NCI-H187 (cell line): Measurements from ENCODE around the gene SIRPA.

Experiments used
- DNase-seq, 2 experiments: peaks; one replicate each; lab custom pipeline; 2025; lab: John Stamatoyannopoulos, UW

The SIRPA gene

GRCh38 chr20:1894951-1895673, at the start of gene SIRPA:
Gene SIRPA (plus strand): TSS chr20:1895407. CDS start chr20:1895448, 41 bp downstream.
- DNase-seq: no peak

DNA sequence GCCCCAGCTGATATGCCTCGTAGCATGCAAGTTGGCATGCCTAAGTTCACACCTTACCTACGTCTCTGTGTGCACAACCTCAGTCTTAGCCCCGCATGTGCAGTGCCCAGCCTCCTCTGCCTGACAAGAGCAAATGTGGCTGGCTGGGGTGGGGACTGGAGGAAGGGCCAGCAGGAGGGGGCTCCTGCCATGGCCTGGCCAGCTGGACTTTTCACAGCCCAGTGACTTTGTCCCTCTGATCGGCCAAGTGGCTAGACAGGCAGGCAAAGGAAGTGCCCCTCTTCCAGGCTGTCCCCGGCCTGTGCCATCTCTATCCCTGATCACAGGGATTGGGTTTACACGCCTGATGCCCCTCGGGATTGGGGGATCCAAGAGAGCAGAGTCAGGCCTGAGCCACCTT, 49.5 kb upstream of the SIRPA start:
- DNase-seq: no peak

GRCh38 chr20:1846341-1846740, 48.9 kb upstream of the SIRPA start:
- DNase-seq: no peak

DNA sequence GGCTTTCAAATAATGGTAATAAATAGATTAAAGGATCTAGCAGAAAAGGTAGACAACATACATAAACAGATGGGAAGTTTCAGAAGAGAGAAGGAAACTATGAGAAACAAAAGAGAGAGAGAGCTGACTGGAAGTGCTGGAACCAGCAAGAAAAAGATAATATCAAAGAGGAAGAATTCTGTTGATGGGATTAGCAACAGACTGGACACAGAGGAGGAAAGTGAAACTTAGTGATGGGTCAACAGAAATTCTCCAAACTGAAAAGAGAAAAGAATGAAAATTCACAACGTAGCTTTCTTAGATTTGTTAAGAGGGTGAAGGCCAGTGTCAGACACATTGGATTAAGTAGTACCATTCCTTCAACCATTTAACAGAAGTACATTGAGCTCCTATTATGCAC, 48.3 kb upstream of the SIRPA start:
- DNase-seq: no peak

GRCh38 chr20:1847780-1848179, 47.4 kb upstream of the SIRPA start:
- DNase-seq: no peak

GRCh38 chr20:1848373-1848772, 46.8 kb upstream of the SIRPA start:
- DNase-seq: no peak

DNA sequence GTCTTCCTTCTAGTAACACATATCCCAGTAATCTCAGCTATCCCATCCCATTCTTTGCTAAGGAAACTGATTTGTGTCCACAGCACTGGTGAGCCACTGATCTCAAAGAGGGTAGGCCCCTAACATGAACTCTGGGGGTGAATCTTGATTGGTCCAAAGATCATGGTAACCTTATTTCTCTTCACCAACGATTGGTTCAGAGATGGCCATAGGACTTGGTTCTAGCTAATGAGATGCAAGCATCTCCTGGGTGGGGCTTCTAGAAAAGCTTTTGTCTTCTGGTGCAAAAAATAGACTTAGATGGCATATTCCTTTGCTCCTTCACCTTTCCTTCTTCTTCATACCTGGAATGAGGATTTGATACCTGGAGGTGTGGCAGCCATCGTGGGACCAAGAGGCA, 43.8 kb upstream of the SIRPA start:
- DNase-seq: no peak

DNA sequence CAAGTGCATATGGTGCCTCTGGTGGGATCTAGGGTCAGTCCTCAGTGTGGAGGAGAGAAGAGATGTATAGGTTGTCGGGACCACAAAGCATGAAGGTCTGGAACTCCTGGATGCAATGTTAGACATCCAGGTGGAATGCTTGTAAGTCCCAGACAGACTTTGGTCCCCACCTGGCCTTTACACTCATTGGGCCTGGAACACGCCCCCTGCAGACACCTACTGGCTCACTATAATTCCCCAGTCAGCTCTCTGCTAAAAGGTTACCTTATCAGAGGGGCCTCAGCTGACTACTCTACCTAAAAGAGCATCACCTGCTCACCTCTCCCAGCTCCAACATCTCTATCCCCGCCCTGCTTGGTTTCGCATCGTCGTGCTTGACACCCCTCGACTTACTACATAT, 41.7 kb upstream of the SIRPA start:
- no peak for DNase-seq

DNA sequence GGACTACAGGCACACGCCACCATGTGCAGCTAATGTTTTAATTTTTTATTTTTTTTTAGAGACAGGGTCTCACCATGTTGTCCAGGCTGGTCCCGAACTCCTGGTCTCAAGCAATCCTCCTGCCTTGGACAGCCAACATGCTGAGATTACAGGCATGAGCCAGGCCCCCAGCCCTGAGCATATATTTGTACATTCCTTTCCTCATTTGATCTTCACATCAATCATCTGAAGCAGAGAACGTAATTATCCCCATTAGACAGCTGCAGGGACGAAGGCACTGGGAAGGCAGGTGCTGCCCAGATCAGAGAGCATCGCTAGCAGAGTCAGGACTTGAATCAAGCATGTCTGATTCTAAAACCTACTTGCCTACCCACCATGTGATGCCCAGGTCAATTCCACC, 41.0 kb upstream of the SIRPA start:
- no peak for DNase-seq

DNA sequence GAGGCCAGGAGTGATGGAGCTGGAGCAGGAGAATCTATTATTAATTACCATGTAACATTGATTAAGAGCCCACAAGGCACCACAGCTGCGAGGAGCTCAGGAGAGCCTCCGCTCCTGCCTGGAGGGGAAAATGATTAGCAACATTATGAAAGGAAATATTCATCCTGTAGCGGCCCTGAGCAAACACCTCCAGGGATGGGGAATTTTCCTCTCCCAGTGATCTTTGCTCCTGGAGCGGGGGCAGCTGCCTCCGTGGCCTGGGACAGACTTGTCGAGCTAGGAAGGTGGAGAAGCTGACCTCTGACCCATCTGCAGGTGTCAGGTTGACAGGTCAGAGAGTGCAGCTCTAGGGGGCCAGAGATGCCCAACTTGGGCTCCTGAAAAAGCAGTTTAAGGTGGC, 40.1 kb upstream of the SIRPA start:
- no peak for DNase-seq

GRCh38 chr20:1855690-1856089, 39.5 kb upstream of the SIRPA start:
- no peak for DNase-seq

DNA sequence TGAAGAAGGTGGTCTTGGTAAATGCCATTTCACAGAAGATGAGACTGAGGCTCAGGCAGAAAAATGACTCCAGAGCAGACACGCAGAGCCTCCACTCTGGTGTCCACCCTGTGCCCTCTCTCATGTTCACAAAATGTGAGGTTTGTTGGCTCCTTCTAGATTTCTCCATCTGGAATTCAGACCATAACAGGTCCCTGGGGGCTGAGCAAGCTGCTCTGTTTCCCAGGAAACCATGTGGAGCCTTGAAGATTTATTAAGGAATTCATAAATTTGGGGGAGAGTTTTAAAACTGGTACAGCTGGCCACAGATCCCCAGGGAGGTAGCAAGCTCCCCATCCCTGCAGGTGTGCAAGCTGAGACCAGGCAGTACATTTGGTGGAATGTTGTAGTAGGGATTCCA, 38.8 kb upstream of the SIRPA start:
- DNase-seq: no peak

DNA sequence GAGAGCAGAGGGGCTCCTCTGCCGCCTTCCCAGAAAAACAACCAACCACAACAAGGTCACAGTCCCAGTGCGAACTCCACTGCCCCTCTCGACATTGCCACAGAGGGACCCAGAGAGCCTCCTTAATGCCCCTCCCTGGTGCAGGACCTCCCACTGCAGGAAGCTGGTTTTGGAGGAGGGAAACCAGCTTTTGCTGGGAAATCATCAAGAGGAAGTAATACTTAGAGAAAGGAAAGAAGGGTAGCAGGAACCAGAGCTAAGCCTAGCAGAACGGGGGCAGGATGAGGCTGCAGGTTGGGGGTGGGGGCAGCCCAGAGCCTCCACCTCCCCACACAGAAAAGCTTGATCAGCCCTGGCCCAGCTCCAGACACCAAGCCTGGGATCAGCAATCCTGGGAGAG, 37.7 kb upstream of the SIRPA start:
- DNase-seq: no peak

DNA sequence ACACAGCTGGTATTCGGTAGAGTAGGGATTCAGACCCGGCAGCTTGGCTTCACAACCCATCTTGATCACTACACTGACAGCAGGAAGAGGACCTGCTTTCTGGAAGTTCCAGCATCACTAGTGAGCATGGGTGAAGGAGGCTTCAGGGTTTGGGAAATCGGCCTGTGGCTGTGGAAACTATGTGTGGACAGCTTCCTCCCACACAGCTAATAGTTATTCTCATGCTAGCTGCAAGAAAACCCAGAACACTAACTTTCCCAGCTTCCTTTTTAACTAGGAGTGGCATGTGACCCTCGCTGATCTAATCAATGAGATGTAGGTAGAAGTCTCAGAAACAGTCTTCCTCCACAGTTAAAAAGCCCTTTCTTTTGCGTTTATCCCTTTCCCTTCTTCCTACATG, 36.3 kb upstream of the SIRPA start:
- no peak for DNase-seq

DNA sequence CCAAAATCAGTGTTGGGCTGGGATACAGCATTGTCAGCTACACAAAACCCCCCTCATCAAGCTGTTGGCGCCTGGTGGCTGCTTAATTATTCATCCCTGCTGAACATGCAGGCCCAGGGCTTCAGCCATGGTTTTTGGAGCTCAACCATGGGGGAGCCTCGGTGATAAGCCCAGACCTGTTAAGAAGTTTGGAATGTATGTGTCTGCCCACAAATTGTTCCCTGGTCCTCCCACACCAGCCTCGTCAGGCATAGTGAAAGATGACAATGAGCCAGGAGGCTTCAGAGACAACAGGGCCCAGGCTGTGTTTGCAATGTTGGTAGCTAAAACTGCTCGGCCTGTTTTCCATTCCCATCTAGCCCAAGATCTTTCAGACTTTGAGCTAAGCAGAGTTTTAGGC, 34.8 kb upstream of the SIRPA start:
- DNase-seq: no peak

DNA sequence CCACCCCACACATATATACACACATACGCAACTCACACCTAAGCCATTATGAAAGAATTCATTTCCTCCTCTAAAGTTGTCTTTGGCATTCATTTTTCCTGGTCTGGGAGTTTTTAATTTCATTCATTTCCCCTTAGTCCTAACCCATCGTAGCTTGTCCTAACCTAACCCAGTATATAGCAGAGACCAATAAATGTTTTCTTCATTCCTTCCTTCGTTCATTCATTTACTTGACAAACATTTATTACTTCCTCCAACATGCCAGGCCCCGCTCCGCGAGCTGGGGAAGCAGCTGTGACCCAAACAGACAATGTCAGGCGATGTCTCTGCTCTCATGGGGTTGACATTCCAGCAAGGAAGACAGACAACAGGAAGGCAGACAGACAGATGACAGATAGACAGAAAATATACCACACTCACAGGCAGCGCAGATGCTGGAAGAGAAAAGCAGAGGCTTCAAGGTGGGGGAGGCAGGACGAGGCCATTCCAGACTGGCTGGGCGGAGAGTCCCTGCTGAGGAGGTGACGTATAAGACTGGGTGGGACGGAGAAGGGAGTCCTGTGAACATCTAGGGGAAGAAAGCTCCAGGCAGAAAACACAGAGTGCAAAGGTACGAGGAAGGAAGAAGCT, 33.7 kb upstream of the SIRPA start:
- no peak for DNase-seq

GRCh38 chr20:1861996-1862662, 33.1 kb upstream of the SIRPA start:
- DNase-seq: no peak

DNA sequence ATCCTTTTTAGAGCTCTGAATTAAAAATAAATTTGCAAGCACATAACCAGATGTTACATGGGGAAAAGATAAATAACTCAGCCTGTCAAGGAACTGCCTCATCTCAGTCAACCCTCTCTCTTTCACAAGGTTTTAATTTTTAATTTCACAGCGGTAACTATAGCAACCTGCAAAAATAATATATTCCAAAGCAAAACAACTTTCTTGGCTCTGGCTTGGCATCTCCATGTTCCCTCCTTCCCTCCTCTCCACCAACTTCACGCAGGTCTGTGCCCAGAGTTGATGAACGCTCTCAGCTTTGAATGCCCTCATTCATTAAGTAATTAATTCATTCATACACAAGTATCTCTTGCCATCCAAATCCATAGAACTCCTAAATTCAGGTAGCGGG, 32.5 kb upstream of the SIRPA start:
- DNase-seq: no peak

- DNase-seq: no peak
Measured at GRCh38 chr20:1863296-1863695, 31.9 kb upstream of the SIRPA start.

DNA sequence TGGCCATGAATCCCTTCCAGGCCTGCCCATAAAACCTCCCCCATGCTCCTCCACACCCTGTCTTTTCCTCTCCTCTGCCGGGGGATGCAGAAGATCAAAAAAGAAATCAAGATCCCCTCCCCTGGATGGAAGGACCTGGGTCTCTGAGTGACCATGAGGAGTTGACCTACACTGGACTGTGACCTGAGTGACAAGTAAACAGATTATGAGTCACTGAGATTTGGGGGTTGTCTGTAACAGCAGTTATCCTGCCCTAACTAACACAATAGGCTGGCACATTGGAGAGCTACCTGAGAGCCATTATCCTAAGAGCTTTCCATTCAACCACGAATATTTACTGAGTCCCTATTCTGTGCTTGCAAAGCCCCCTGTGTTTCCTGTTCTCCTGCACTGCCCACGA, 28.4 kb upstream of the SIRPA start:
- no peak for DNase-seq

DNA sequence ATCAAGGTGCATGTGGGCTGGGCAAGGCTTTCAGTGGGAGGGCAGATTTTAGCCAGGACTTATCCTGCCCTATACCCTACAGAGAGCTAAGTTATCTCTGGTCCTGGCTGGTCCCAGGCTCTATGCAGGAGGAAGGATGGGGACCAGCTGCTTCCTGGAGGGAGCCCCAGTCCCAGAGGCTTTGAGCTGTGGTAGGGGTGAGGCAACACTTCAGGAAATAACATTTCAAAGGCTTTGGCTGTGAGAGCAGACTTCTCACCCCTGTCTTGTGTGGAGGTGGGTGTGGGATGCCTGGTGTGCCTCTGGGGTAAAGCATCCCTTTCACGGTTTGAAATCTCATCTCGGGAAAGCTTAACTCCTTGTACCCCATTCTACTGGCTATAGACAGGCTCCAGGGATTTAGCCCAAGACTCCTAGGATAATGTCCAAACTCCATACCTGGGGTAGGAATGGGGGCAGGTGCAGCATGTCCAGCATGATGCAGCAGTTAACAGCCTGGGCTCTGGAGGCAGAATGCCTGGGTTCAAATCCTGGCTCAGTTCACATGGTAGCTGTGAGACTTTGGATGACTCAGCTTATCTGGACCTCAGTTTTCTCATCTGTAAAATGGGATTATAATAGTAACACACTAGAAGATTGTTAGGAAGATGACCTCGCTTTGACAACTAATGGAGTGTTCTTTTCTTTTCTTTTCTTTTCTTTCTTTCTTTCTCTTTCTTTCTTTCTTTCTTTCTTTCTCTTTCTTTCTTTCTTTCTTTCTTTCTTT, 27.5 kb upstream of the SIRPA start:
- DNase-seq: no peak

- no peak for DNase-seq
Measured at GRCh38 chr20:1868856-1869255, 26.4 kb upstream of the SIRPA start.

GRCh38 chr20:1870323-1870722, 24.9 kb upstream of the SIRPA start:
- no peak for DNase-seq
